GM15510 (cell line): Measurements from ENCODE around the gene TSSK3.

Source experiments
- POLR2A ChIP-seq: IDR thresholded peaks from 3 replicates; pipeline ENCODE4 v1.6.1; 2011; ENCODE audit warnings: borderline replicate concordance; ENCODE audit not compliant: insufficient read length; ENCODE audit errors: extremely low read depth

The TSSK3 gene

GRCh38 chr1:32352239-32352745 lies 10.0 kb upstream of the TSSK3 start:
- TF ChIP-seq POLR2A = no peak

- TF ChIP-seq POLR2A = no peak
Measured at GRCh38 chr1:32352831-32353383, 9.4 kb upstream of the TSSK3 start.

- TF ChIP-seq POLR2A = no peak
Measured at GRCh38 chr1:32353431-32353830, 8.9 kb upstream of the TSSK3 start.

GRCh38 chr1:32353886-32354570 lies 8.3 kb upstream of the TSSK3 start:
- TF ChIP-seq POLR2A = no peak

DNA sequence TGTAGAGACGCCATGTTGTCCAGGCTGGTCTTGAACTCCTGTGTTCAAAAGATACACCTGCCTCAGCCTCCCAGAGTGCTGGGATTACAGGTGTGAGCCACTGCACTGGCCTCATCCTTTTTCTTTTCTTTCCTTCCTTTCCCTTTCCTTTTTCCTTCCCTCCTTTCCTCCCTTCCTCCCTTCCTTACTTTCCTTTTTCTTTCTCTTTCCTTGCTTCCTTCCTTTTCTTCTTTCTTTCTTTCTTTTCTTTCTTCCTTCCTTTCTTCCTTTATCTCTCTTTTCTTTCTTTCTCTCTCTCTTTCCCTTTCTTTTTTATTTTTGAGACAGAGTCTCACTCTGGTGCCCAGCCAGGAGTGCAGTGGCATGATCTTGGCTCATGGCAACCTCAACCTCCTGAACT lies 5.9 kb upstream of the TSSK3 start:
- TF ChIP-seq POLR2A = no peak

GRCh38 chr1:32357614-32358013 lies 4.7 kb upstream of the TSSK3 start:
- no peak for TF ChIP-seq POLR2A

- TF ChIP-seq POLR2A = no peak
Measured at GRCh38 chr1:32358435-32358834, 3.9 kb upstream of the TSSK3 start.

GRCh38 chr1:32361308-32361673 lies 1.0 kb upstream of the TSSK3 start:
- TF ChIP-seq POLR2A = no peak

- no peak for TF ChIP-seq POLR2A
Measured at GRCh38 chr1:32361674-32362473, 465 bp upstream of the TSSK3 start.

DNA sequence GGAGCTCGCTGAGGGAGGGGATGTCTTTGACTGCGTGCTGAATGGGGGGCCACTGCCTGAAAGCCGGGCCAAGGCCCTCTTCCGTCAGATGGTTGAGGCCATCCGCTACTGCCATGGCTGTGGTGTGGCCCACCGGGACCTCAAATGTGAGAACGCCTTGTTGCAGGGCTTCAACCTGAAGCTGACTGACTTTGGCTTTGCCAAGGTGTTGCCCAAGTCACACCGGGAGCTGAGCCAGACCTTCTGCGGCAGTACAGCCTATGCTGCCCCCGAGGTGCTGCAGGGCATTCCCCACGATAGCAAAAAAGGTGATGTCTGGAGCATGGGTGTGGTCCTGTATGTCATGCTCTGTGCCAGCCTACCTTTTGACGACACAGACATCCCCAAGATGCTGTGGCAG lies 1.4 kb downstream of the TSSK3 start:
- no peak for TF ChIP-seq POLR2A

- no peak for TF ChIP-seq POLR2A
Measured at GRCh38 chr1:32364836-32365235, 2.5 kb downstream of the TSSK3 start.

DNA sequence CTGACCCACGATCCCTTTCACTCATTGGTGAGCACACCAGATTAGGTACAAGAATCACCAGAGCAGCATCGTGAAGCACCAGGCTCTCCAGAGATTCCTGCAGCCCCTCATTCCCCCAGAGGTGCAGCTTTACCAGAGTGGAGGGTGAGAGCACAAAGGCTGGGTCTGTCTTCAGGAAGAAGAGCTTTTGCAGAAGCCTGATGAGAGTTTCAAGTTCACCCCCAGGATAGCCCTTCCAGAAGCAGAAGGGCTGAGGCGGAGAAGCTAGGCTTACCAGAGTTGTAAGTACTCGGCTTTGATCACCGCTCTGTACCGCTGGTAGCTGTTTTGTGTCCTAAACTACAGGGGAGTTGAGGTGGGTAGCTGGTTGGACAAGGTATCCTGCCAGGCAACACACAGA lies 3.1 kb downstream of the TSSK3 start:
- no peak for TF ChIP-seq POLR2A

GRCh38 chr1:32367912-32368635 lies 5.7 kb downstream of the TSSK3 start:
- no peak for TF ChIP-seq POLR2A

DNA sequence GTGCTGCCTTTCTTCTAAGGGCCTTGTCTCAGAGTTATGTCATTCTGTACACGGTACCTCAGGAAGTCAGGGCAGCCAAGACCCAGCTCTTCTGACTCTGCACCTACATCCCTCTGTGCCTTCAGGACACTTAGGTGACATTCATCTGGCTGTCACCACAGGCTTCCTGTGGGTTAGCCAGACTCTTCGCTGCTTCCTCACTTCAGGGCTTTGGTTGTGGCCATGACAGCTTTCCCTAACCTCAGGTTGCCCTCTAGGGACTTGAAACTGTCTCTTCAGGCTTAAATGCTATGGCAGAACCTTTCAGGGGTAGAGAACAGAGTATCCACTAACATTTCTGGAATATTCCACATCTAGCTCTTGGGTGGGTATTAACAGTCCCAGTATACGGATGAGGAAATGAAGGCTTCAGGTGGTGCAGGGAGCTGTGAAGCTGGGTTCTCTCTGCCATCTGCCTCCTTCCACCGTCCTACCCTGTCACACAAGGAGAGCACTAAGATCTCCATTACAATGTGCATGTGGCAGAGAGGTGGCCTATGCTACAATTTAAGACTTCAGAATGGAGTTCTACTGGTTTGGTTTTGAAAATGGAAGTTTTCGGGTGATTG lies 9.9 kb downstream of the TSSK3 start:
- no peak for TF ChIP-seq POLR2A

GRCh38 chr1:32373996-32374592 lies 11.8 kb downstream of the TSSK3 start:
- TF ChIP-seq POLR2A = no peak

- no peak for TF ChIP-seq POLR2A
Measured at GRCh38 chr1:32376199-32376598, 13.9 kb downstream of the TSSK3 start.
